Fibroblast of the aortic adventitia (primary cell): ENCODE measurements around the gene AMER3. TPM values are rescaled to one million over a fixed set of nuclear protein-coding genes. Genes with fewer than 3 reads are reported as not detected.
A peak's percentile ranks its signal among the peaks of the same experiment; 100 is the strongest.
"Not testable (repeated sequence)": the region's sequence is repeated elsewhere in the genome, so short reads cannot be mapped to it uniquely, and the experiment has no call there.

Experiments
- DNase-seq: peaks from one replicate; pipeline ENCODE4 v3.0.0-alpha.2; 2010; ENCODE audit warnings: low read depth
- H3K4me3 ChIP-seq: 2 replicates; pipeline ENCODE4 v1.5.1; 2011; ENCODE audit warnings: low read depth, mild to moderate bottlenecking, control low read depth, low read length, moderate library complexity
- CTCF ChIP-seq: IDR thresholded peaks from 2 replicates; pipeline ENCODE4 v1.5.1; 2011; ENCODE audit warnings: mild to moderate bottlenecking, low read length, control low read depth, inconsistent platforms; ENCODE audit not compliant: insufficient read depth
- total RNA-seq: library from RNA; depleted of rRNA; stranded (reverse); fragments of >200 nt; gene quantifications from 2 replicates; pipeline ENCODE4 v1.2.3, GENCODE V29; 2012; ENCODE audit warnings: low replicate concordance

AMER3 gene
- not detected in 2 replicates for total RNA-seq

- no peak for DNase-seq
- no peak within 1 kb of the TSS for H3K4me3 ChIP-seq
- TF ChIP-seq CTCF, result no peak
These were observed at the start of gene AMER3 for GRCh38 chr2:130755256-130756052. Gene AMER3, plus strand, starts transcription at chr2:130755540. Its CDS starts 6,533 bp downstream, at chr2:130762073.

- not testable (repeated sequence) for DNase-seq, H3K4me3 ChIP-seq
These were observed 40.5 kb upstream of the AMER3 start for GRCh38 chr2:130714795-130715194.

- no peak for TF ChIP-seq CTCF
- no peak overlapping the region for H3K4me3 ChIP-seq
These were observed 35.3 kb upstream of the AMER3 start for GRCh38 chr2:130720036-130720435.

GRCh38 chr2:130720528-130720927 is 34.8 kb upstream of the AMER3 start:
- TF ChIP-seq CTCF, result no peak
- no peak for DNase-seq
- no peak overlapping the region for H3K4me3 ChIP-seq

More at GRCh38 chr2:130720036-130720435, 35.3 kb upstream of the AMER3 start:
- no peak for DNase-seq

GRCh38 chr2:130724455-130724854 is 30.9 kb upstream of the AMER3 start:
- DNase-seq, result no peak
- no peak for TF ChIP-seq CTCF

GRCh38 chr2:130726614-130727180 is 28.6 kb upstream of the AMER3 start:
- no peak for TF ChIP-seq CTCF
- peak overlapping the region; percentile 66 for H3K4me3 ChIP-seq
- peak; percentile 1 for DNase-seq

More at GRCh38 chr2:130724455-130724854, 30.9 kb upstream of the AMER3 start:
- no peak overlapping the region for H3K4me3 ChIP-seq

GRCh38 chr2:130727286-130727924 is 27.9 kb upstream of the AMER3 start:
- no peak for TF ChIP-seq CTCF
- DNase-seq, result peak; percentile 62
- H3K4me3 ChIP-seq, result peak overlapping the region; percentile 66
